Right lobe of liver (tissue), 4 donors: Measurements from ENCODE around the gene GRB7.

Source experiments
- CTCF ChIP-seq, 4 donors: fragments of 200-600 bp in 3 of 4; fragments of 450-650 bp in 1 of 4; IDR thresholded peaks; one replicate each; pipeline versions ENCODE4 v1.5.1 to v1.8.0; 2016 to 2022; ENCODE audit warnings: antibody characterized with exemption in 4 of 4, mild to moderate bottlenecking in 2 of 4
- POLR2A ChIP-seq: fragments of 450-650 bp; IDR thresholded peaks from one replicate; pipeline ENCODE4 v1.6.1; 2017; ENCODE audit warnings: antibody characterized with exemption, mild to moderate bottlenecking
- donor health status: DM: no; HTN: no; CAD: no.
- donor health status: DM: no; HTN: no; CAD: no.
- donor health status: DM: no; HTN: yes; CAD: no.

- TF ChIP-seq CTCF (IDR thresholded peaks at IDR 0.05) (no peak), POLR2A (no peak)
These were observed 44.1 kb downstream of the GRB7 start for GRCh38 chr17:39781861-39782213.
